HepG2 (cell line): Measurements from ENCODE around the gene RPH3AL. TPM values are rescaled to one million over a fixed set of nuclear protein-coding genes. Genes with fewer than 3 reads are reported as not detected.

Experiments used
- ATAC-seq: fragments of 200-7000 bp; cut with Tn5 transposase; 3 replicates; pipeline ENCODE4 v1.9.1; 2020; ENCODE audit warnings: mild to moderate bottlenecking, moderate library complexity
- BruUV-seq: library from RNA; stranded (reverse); fragments of 400-500 nt; replicated peaks from 2 replicates; lab custom pipeline; 2021; lab: Mats Ljungman, UMichigan
- CTCF ChIA-PET: fragments of 300-600 bp; formaldehyde crosslinking; extraction: SDS; loops from one replicate; lab custom pipeline; 2021; ENCODE audit warnings: low total read pairs, inconsistent platforms, low intra/inter-chr PET ratio; lab: Yijun Ruan, JAX
- POLR2A ChIA-PET: fragments of 350-600 bp; sonication (Branson Sonifier 250); formaldehyde crosslinking; loops from one replicate; lab custom pipeline; 2020; ENCODE audit warnings: antibody characterized with exemption, inconsistent platforms; lab: Yijun Ruan, JAX
- DNase-seq: peaks from one replicate; pipeline ENCODE4 v3.0.0-alpha.2; 2015; ENCODE audit warnings: low spot score
- FAIRE-seq: peaks from 3 replicates; lab custom pipeline; 2011; peaks lifted over from hg19 to GRCh38; lab: Jason Lieb, UNC
- H2AFZ ChIP-seq: one replicate; pipeline ENCODE4 v1.6.1; 2011; ENCODE audit warnings: low read length, inconsistent platforms
- H3K27ac ChIP-seq: fragments of 300-600 bp; 3 replicates; pipeline ENCODE4 v1.8.0; 2011; ENCODE audit warnings: mixed run types, mild to moderate bottlenecking, mixed read lengths, low read length, inconsistent platforms; ENCODE audit not compliant: insufficient read depth; ENCODE audit errors: extremely low read length
- H3K27me3 ChIP-seq, 2 experiments: fragments of 200-600 bp in 1 of 2; 2 replicates in 1 of 2; 3 replicates in 1 of 2; pipeline versions ENCODE4 v1.6.0 to v1.8.0; 2011; ENCODE audit warnings: low read length in 2 of 2, mild to moderate bottlenecking in 2 of 2, moderate library complexity in 2 of 2, inconsistent platforms in 1 of 2; ENCODE audit not compliant: insufficient read depth in 2 of 2, control insufficient read depth in 1 of 2
- H3K36me3 ChIP-seq, 2 experiments: fragments of 200-600 bp in 1 of 2; replicated peaks in 1 of 2; 2 replicates in 1 of 2; 3 replicates in 1 of 2; pipeline versions ENCODE4 v1.5.1 to v1.8.0; 2011; ENCODE audit warnings: low read length in 2 of 2, inconsistent platforms in 1 of 2; ENCODE audit not compliant: insufficient read depth in 2 of 2, control insufficient read depth in 1 of 2
- H3K4me1 ChIP-seq: 2 replicates; pipeline ENCODE4 v1.5.1; 2012; ENCODE audit warnings: low read length, inconsistent platforms; ENCODE audit not compliant: insufficient read depth
- H3K4me2 ChIP-seq: 2 replicates; pipeline ENCODE4 v1.6.0; 2011; ENCODE audit warnings: low read depth, low read length, inconsistent platforms
- H3K4me3 ChIP-seq, 3 experiments: fragments of 200-600 bp in 1 of 3; sonication (generic), shearing (Covaris generic) in 1 of 3; replicated peaks in 1 of 3; 2 replicates each; pipeline ENCODE4 v1.5.1; 2011 to 2016; ENCODE audit warnings: low read length in 3 of 3, inconsistent platforms in 2 of 3, low read depth in 2 of 3, mild to moderate bottlenecking in 2 of 3, control low read depth in 1 of 3, mixed read lengths in 1 of 3; ENCODE audit not compliant: insufficient read depth in 1 of 3
- H3K79me2 ChIP-seq: one replicate; pipeline ENCODE4 v1.6.1; 2011; ENCODE audit warnings: low read length, inconsistent platforms; ENCODE audit not compliant: insufficient read depth
- H3K9ac ChIP-seq: 2 replicates; pipeline ENCODE4 v1.6.0; 2011; ENCODE audit warnings: mild to moderate bottlenecking, low read depth, low read length, inconsistent platforms; ENCODE audit not compliant: insufficient read depth
- H3K9me3 ChIP-seq: 2 replicates; pipeline ENCODE4 v1.5.1; 2012; ENCODE audit warnings: mild to moderate bottlenecking, low read length
- H4K20me1 ChIP-seq: 2 replicates; pipeline ENCODE4 v1.6.0; 2011; ENCODE audit warnings: inconsistent platforms, mild to moderate bottlenecking, low read length, moderate library complexity; ENCODE audit not compliant: insufficient read depth
- DMTF1 ChIP-seq: sonication (generic); formaldehyde crosslinking; IDR thresholded peaks from 2 replicates; pipeline ENCODE4 v1.4.0; 2020; ENCODE audit warnings: mild to moderate bottlenecking, missing genetic modification reagents
- ELF4 ChIP-seq: sonication (generic); formaldehyde crosslinking; IDR thresholded peaks from 2 replicates; pipeline ENCODE4 v1.5.0; 2020; ENCODE audit warnings: missing genetic modification reagents, mild to moderate bottlenecking, moderate library complexity, borderline replicate concordance
- KLF6 ChIP-seq: IDR thresholded peaks from 2 replicates; pipeline ENCODE4 v1.8.0; 2016; ENCODE audit warnings: missing biosample characterization, missing genetic modification reagents
- MAFG ChIP-seq: sonication (generic); formaldehyde crosslinking; IDR thresholded peaks from 2 replicates; pipeline ENCODE4 v1.5.1; 2020; ENCODE audit warnings: mild to moderate bottlenecking, missing genetic modification reagents
- MTERF4 ChIP-seq: sonication (generic); formaldehyde crosslinking; IDR thresholded peaks from 2 replicates; pipeline ENCODE4 v1.8.0; 2023; ENCODE audit warnings: mild to moderate bottlenecking, missing genetic modification reagents
- NRL ChIP-seq: sonication (generic); formaldehyde crosslinking; IDR thresholded peaks from 2 replicates; pipeline ENCODE4 v1.5.0; 2020; ENCODE audit warnings: missing genetic modification reagents, mild to moderate bottlenecking, moderate library complexity, borderline replicate concordance
- REXO4 ChIP-seq: sonication (generic); formaldehyde crosslinking; IDR thresholded peaks from 2 replicates; pipeline ENCODE4 v1.8.0; 2022; ENCODE audit warnings: missing genetic modification reagents, mild to moderate bottlenecking, borderline replicate concordance
- TAF15 ChIP-seq: fragments of 200-400 bp; formaldehyde crosslinking; IDR thresholded peaks from one replicate; pipeline ENCODE4 v1.6.1; 2018; ENCODE audit warnings: mild to moderate bottlenecking, low read depth, low read length; ENCODE audit not compliant: poor library complexity, severe bottlenecking
- ZNF24 ChIP-seq: fragments of 450-650 bp; IDR thresholded peaks from 2 replicates; pipeline ENCODE4 v1.6.1; 2017; ENCODE audit warnings: antibody characterized with exemption, mild to moderate bottlenecking
- ZNF335 ChIP-seq: sonication (generic); formaldehyde crosslinking; IDR thresholded peaks from 2 replicates; pipeline ENCODE4 v1.4.0; 2020; ENCODE audit warnings: missing genetic modification reagents
- ZNF460 ChIP-seq: sonication (generic); formaldehyde crosslinking; IDR thresholded peaks from 2 replicates; pipeline ENCODE4 v1.5.1; 2020; ENCODE audit warnings: missing genetic modification reagents, mild to moderate bottlenecking, borderline replicate concordance
- ZNF577 ChIP-seq: sonication (generic); formaldehyde crosslinking; IDR thresholded peaks from 2 replicates; pipeline ENCODE4 v1.4.0; 2020; ENCODE audit warnings: mild to moderate bottlenecking, low read depth, missing genetic modification reagents, borderline replicate concordance
- ZNF740 ChIP-seq: sonication (generic); formaldehyde crosslinking; IDR thresholded peaks from 2 replicates; pipeline ENCODE4 v1.4.0; 2020; ENCODE audit warnings: missing genetic modification reagents
- ZNF75D ChIP-seq: sonication (generic); formaldehyde crosslinking; IDR thresholded peaks from 2 replicates; pipeline ENCODE4 v1.8.1; 2023; ENCODE audit warnings: missing genetic modification reagents, mild to moderate bottlenecking, borderline replicate concordance
- WGBS: methylation state at CpG from one replicate; pipeline ENCODE4 v1.1.6; 2017; ENCODE audit warnings: low lambda C conversion rate; 5-methylcytosine and 5-hydroxymethylcytosine counted together
- in situ Hi-C: cut with HindIII; loops from 2 replicates; pipeline ENCODE4 v1.10.0; 2017; ENCODE audit warnings: low pct_unique_long_range_greater_than_20kb; ENCODE audit not compliant: extremely low pct_ligation_motif_present
- intact Hi-C: fragments of 100-400 bp; cut with micrococcal nuclease; formaldehyde crosslinking; loops from one replicate; pipeline ENCODE4 v1.10.0; 2022; ENCODE audit not compliant: unreplicated experiment
- polyA plus RNA-seq, 8 experiments: library from polyadenylated mRNA; depleted of rRNA in 3 of 8; stranded (reverse) in 7 of 8; unstranded in 1 of 8; fragments of >200 nt; fragmentation: Illumina TruSeq in 4 of 8; extraction: Trizol in 4 of 8; gene quantifications; 2 replicates each; pipeline versions ENCODE4 v1.2.1 to v1.2.3, GENCODE V29; 2011 to 2016; ENCODE audit warnings: low read depth in 4 of 8, missing spikeins in 1 of 8, mixed read lengths in 1 of 8; ENCODE audit not compliant: insufficient read depth in 1 of 8
- total RNA-seq, 5 experiments: library from RNA; depleted of rRNA; stranded (reverse); fragments of >200 nt; fragmentation: Illumina TruSeq; extraction: Trizol; gene quantifications; 2 replicates each; pipeline ENCODE4 v1.2.3, GENCODE V29; 2016; ENCODE audit warnings: low read depth in 1 of 5
- TF ChIP-seq, protein P1 (sequence below): sonication (generic); formaldehyde crosslinking; IDR thresholded peaks from 2 replicates; pipeline ENCODE4 v1.8.1; 2023; ENCODE audit warnings: mild to moderate bottlenecking, moderate library complexity, missing genetic modification reagents
- TF ChIP-seq, protein P2 (sequence below): IDR thresholded peaks from 2 replicates; pipeline ENCODE4 v1.6.1; 2016; ENCODE audit warnings: low read depth, control low read depth

RPH3AL gene
- total and polyA plus RNA-seq, 2 of the 13 experiments (the other 11 are each of a cell fraction or from before 2014, with no cell fraction given), result 7.8 to 16.4 TPM

DNA sequence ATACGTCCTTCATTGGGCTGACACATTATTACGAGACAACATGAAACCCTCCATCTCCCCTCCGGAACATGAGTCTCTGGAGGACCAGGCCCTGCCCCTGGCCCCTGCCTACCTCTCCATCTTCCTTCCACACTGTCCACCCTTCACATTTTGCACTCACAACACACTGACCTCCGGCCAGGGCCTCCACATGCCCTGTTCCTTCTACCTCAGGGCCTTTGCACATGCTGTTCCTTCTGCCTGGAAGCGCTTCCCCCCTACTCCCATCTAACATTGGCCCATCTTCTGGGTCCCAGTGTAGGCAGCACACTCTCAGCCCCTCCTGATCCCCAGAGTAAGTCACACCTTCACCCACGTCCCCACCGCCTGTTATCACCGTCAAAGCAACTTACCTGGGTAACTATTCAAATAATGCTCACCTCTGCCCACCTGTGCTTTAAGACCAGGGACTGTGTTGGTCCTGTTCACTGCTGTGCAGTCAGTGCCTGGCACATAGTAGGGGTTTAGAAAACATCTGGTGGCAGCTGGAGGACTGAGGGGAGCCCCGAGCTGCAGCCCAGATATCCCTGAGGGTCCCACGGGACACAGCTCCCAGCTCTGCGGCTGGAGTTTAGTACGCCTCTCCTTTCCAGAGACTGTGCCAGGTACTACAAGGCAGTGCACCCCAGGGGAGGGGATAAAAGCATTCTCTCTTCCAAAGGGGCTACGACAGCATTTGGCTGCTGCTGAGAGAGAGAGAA is 27.2 kb downstream of the RPH3AL start:
- Histone ChIP-seq H3K79me2 (no peaks in the 10 kb centered on the region), H3K27me3 (no peaks in the 10 kb centered on the region), H2AFZ (no peak overlapping the region), H3K9me3 (no peaks in the 10 kb centered on the region), H3K36me3 (peaks cover 9 to 22% of the 10 kb centered on the region in 2 experiments; a peak in 3 of 5 replicates), H4K20me1 (no peaks in the 10 kb centered on the region), H3K4me2 (no peak overlapping the region), H3K9ac (no peak overlapping the region), H3K4me3 (no peak overlapping the region), H3K27ac (no peak overlapping the region), H3K4me1 (no peaks in the 10 kb centered on the region)
- ATAC-seq, result no peak
- WGBS, result 91% methylated on average over 13 of the region's 13 CpGs
- DNase-seq, result no peak
- TF ChIP-seq MAFG (CRISPR knock-in tag), result no peak
- TF ChIP-seq NRL, result no peak
- no peak for TF ChIP-seq ZNF335
- no peak for TF ChIP-seq ZNF24
- no peak for TF ChIP-seq ELF4
- TF ChIP-seq, protein P1, sequence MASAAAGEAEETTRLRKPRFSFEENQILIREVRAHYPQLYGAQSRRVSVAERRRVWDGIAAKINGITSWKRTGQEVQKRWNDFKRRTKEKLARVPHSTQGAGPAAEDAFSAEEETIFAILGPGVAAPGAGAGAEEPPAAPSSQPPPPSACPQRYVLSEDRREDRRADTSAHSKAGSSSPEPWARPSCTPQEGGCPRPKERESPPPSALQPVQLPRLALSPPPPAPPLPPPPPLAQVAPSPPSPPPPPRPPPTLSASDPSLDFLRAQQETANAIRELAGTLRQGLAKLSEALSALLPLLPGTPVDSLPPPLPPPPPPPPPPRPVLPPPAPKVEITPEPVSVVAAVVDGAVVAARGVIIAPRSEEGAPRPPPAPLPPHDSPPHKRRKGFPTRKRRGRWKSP (CRISPR knock-in tag), result no peak
- TF ChIP-seq, protein P2, sequence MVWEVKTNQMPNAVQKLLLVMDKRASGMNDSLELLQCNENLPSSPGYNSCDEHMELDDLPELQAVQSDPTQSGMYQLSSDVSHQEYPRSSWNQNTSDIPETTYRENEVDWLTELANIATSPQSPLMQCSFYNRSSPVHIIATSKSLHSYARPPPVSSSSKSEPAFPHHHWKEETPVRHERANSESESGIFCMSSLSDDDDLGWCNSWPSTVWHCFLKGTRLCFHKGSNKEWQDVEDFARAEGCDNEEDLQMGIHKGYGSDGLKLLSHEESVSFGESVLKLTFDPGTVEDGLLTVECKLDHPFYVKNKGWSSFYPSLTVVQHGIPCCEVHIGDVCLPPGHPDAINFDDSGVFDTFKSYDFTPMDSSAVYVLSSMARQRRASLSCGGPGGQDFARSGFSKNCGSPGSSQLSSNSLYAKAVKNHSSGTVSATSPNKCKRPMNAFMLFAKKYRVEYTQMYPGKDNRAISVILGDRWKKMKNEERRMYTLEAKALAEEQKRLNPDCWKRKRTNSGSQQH, result no peak
- no peak for TF ChIP-seq KLF6 (CRISPR knock-in tag)
- TF ChIP-seq ZNF577 (CRISPR knock-in tag), result no peak
- no peak for TF ChIP-seq REXO4 (CRISPR knock-in tag)
- TF ChIP-seq DMTF1, result no peak
- no peak for TF ChIP-seq ZNF460 (CRISPR knock-in tag)
- no peak for TF ChIP-seq ZNF740 (CRISPR knock-in tag)
- TF ChIP-seq TAF15, result no peak
- no peak for TF ChIP-seq ZNF75D (CRISPR knock-in tag)
- no peak for TF ChIP-seq MTERF4 (CRISPR knock-in tag)
- intact Hi-C loops, result no loop called here
- CTCF ChIA-PET, result no interaction called here
- in situ Hi-C loops, result no loop called here
- BruUV-seq, result no TSS peak
- POLR2A ChIA-PET, result interaction anchor here (1.3 kb wide), 1 partner anchor 27 kb away, joined by 3 read pairs; the partner anchor contains the start of gene RPH3AL
- no peak for FAIRE-seq
